Measurements from ENCODE around the gene CASP14. TPM values are rescaled to one million over a fixed set of nuclear protein-coding genes. Genes with fewer than 3 reads are reported as not detected.

Gene CASP14
- total RNA-seq, 1 donor from 2014 or later: not detected

- no peak overlapping the region for H3K4me3 ChIP-seq (ENCODE audit: low read depth, low read length)
- DNase-seq (ENCODE audit: low read depth): no peak
- TF ChIP-seq CTCF (conservative IDR thresholded peaks at IDR 0.05; ENCODE audit: low read depth, low read length): no peak
Observed at GRCh38 chr19:15104003-15104402, 54.7 kb downstream of the CASP14 start.

GRCh38 chr19:15104411-15104810 lies 55.1 kb downstream of the CASP14 start:
- TF ChIP-seq CTCF (conservative IDR thresholded peaks at IDR 0.05; ENCODE audit: low read depth, low read length): no peak
- no peak for DNase-seq (ENCODE audit: low read depth)

GRCh38 chr19:15105044-15105443 lies 55.8 kb downstream of the CASP14 start:
- TF ChIP-seq CTCF (conservative IDR thresholded peaks at IDR 0.05; ENCODE audit: low read depth, low read length): no peak
- no peak for DNase-seq (ENCODE audit: low read depth)
- no peak overlapping the region for H3K4me3 ChIP-seq (ENCODE audit: low read depth, low read length)

More at GRCh38 chr19:15104411-15104810, 55.1 kb downstream of the CASP14 start:
- no peak overlapping the region for H3K4me3 ChIP-seq (ENCODE audit: low read depth, low read length)

GRCh38 chr19:15107061-15108010 lies 58.1 kb downstream of the CASP14 start, which contains the start of gene SYDE1:
Gene SYDE1, plus strand, starts transcription at chr19:15107401. Its CDS starts 33 bp downstream, at chr19:15107434.
- TF ChIP-seq CTCF (conservative IDR thresholded peaks at IDR 0.05; ENCODE audit: low read depth, low read length): no peak
- DNase-seq (ENCODE audit: low read depth): no peak
- H3K4me3 ChIP-seq (ENCODE audit: low read depth, low read length): peak within 1 kb of the TSS; percentile 89

Other genes with a start within 250 kb of the CASP14 start
- gene OR7A5, start 214.3 kb upstream of the CASP14 start, total RNA-seq: not detected in 2 replicates
- not detected in 2 replicates for gene OR7C1, start 214.3 kb upstream of the CASP14 start, total RNA-seq
- gene OR7A10, start 200.6 kb upstream of the CASP14 start, total RNA-seq: not detected in 2 replicates
- not detected in 2 replicates for gene OR7A17, start 163.3 kb upstream of the CASP14 start, total RNA-seq
- not detected in 2 replicates for gene OR7C2, start 108.0 kb upstream of the CASP14 start, total RNA-seq
- gene SLC1A6, start 69.6 kb upstream of the CASP14 start, total RNA-seq: not detected in 2 replicates
- not detected in 2 replicates for gene OR1I1, start 32.7 kb downstream of the CASP14 start, total RNA-seq
- 31.7 and 37.1 TPM in 2 replicates for gene SYDE1, start 57.9 kb downstream of the CASP14 start, total RNA-seq
- gene NOTCH3, start 151.5 kb downstream of the CASP14 start, total RNA-seq: 3.8 and 19.6 TPM in 2 replicates
- 0.81 and 2.1 TPM in 2 replicates for gene EPHX3, start 183.0 kb downstream of the CASP14 start, total RNA-seq